GM19463 (cell line): ENCODE measurements around the gene CDK9.
"Not testable (repeated sequence)": the region's sequence is repeated elsewhere in the genome, so short reads cannot be mapped to it uniquely, and the experiment has no call there.

Source experiments
- ATAC-seq: cut with Tn5 transposase; IDR thresholded peaks from one replicate; pipeline ENCODE4 v1.9.1; 2021; ENCODE audit warnings: mild to moderate bottlenecking, moderate library complexity; ENCODE audit not compliant: unreplicated experiment

Gene CDK9

DNA sequence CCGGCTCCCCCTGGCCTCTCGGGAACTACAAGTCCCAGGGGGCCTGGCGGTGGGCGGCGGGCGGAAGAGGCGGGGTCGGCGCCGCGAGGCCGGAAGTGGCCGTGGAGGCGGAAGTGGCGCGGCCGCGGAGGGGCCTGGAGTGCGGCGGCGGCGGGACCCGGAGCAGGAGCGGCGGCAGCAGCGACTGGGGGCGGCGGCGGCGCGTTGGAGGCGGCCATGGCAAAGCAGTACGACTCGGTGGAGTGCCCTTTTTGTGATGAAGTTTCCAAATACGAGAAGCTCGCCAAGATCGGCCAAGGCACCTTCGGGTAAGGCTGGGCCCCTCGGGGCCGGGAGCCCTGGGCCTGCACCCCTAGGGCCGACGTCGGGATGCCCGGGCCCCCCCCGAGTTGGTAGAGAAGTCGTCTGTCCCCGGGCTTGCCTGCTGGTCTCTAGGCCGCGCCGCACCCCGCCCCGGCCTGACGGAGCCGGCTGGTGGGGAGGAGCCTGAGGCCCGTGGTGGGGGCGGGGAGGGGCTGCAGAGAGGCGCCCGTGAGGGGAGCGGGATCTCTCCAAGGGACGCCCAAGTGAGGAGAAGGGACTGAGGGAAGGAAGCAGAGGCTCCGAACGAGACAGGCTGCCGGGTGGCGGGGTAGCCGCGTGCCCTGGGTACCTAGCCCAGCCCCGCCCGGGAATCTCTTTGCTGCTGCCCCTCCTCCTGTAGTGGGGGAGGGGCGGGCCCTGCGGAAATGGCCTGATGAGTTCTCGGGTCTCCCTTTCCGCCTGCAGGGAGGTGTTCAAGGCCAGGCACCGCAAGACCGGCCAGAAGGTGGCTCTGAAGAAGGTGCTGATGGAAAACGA, at the start of gene CDK9:
Gene CDK9 (plus strand): TSS at position 102 of the 840 bp plus-strand sequence. CDS start 115 bp downstream, at position 217.
- ATAC-seq = peak; percentile 61

DNA sequence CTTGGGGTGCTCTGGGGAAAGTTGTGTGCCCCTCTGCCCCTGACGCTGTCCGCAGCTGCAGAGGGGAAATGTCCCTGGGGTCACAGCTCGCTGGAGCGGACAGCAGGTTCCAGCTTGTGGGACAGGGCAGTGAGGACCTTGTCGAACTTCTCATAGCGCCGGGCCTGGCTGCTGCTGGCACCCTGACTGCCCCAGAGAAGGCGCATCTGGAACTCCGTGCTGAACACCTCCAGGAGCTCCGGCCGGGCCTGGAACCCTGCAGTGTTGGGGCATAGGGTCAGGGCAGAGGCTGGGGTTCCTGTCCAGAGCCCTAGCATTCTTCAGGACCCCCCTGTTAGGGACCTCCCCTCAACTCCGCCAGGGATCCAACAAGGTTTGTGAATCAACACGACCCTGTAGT, 47.2 kb upstream of the CDK9 start:
- ATAC-seq = no peak

DNA sequence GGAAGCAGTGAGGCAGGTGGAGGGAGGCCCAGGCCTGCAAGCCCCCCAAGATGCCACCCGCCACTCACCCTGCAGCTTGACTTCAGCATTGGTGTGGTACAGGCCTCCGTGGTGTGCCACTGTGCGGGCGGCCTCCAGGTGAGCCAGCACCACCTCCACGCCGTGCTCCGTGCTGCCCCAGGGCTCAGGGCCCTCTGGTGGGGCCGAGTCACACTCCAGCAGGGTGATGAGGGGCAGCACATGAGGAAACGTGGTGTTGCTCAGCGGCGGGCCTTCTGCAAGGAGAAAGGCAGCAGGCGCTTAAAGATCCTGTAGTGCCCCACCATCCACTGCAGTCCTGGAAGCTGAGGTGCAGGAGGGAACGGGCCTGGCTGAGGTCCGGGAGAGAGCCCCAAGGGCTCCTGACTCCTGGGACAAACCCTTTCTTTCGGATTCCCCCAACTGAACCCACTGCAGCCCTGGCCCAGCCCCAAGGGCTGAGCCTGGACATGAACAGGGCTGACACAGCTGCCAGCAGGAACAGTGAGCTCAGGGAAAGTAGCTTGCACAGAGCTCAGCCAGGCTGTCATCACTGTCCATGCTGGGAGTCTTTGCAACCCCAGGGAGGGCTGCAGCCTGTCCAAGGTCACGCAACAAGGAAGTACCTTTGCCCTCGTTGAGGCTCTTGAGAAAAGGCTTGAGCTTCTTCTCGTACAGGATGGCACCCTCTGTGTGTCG, 46.1 kb upstream of the CDK9 start:
- no peak for ATAC-seq

DNA sequence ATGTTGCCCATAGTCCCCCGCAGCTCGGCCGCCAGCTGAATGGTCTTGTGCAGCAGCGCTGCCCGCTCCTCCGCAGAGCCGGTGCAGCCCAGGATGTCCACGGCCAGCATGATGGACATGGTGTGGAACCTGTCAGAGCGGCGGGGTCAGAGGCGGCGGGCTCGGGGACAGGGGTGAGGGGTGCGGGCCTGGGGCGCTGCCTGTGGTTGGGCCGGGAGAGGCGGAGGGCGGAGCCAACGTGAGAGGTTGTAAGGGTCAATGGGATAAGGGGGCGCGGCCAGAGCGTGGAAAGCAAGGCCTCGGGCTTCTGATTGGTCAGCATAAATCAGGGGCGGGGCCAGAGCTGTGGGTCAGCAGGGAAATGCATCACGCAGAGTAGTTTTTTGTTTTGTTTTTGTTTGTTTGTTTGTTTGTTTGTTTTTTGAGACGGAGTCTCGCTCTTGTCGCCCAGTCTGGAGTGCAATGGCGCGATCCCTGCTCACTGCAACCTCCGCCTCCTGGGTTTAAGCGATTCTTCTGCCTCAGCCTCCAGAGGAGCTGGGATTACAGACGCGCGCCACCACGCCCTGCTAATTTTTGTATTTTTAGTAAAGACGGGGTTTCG, 43.9 kb upstream of the CDK9 start:
- ATAC-seq = no peak

DNA sequence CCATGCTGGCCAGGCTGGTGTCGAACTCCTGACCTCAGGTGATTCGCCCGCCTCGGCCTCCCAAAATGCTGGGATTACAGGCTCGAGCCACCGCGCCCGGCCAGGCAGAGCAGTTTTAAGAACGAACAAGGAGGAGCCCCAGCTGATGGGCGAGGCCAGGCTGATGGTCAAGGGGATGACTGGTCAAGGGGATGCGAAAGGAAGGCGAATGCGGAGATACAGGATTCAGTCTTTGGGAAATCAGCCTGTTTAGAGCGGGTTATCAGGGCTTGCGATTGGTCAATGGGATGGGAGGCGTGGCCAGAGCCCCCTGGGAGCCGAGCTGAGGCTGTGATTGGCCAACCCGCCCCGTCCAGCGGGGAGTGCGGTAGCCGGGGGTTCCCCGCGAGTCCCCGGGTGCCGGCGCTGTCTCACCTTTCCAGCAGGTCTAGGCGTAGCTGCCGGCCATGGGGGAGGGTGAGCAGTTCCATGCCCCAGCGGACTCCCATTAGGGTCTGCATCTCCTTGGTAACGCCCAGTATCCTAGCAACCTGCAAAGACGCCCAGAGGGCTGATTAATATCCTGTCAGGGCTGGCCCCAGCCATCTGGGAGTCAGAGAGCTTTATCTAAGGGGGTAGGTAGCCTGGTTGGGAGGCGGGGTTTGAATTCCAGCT, 43.3 kb upstream of the CDK9 start:
- no peak for ATAC-seq

DNA sequence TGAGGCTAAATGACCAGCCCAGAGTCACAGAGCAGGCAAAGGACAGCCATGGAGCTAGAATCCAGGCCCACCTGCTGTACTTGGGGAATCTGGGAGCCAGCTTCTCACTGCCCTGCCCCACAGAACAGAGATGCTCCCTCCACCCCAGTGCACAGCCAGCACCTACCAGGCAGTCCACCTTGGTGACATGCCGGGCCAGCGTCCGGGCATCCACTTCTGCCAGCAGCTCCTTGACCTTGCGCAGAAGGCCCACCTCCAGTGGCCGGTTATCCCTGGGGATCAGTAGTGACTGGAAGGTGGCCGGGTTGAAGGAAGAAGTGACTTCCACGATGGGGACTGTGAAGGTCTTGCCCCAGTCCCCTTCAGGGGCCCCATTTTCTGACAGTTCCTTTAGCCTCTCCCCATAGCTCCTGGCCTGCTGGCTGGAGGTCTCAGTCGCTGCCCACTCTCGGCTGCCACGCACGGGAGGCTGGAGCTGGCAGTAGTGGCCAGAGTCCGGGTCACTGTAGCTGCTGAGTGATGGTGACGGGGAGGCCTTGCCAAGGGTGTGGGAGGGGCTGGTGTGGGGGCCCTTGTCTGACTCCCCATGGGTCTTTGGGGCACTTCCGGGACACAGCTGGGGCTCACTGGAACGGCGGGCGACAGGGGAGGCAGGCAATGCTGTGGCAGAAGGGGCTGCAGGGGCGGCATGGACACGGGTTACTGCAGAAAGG, 41.3 kb upstream of the CDK9 start:
- ATAC-seq = no peak

DNA sequence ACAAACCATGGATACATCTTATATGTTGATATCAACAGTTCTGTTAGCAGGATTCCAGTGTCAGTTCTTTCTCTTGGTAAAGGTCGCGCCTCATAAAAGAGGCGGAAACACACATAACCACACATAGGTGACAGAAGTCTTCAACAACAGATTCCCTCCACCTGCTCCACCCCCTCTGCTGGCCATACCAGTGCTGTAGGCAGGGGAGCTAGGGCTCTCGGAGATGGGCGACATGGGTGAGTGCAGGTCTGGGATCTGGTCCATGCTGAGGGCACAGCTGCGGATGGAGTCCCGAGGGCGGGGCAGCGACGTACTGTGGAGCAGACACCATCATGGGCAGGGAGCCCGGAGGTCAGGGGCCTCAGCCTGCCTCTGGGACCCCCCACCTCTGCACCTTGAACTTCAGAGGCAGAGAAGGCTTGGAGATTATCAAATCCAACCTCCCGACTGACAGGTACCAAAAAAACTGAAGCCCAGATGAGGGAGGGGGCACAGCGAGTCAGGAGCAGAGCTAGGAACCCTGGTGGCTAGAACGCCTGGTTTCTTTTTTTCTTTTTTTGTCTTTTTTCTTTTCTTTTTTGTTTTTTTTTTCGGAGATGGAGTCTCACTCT, 38.8 kb upstream of the CDK9 start:
- no peak for ATAC-seq

DNA sequence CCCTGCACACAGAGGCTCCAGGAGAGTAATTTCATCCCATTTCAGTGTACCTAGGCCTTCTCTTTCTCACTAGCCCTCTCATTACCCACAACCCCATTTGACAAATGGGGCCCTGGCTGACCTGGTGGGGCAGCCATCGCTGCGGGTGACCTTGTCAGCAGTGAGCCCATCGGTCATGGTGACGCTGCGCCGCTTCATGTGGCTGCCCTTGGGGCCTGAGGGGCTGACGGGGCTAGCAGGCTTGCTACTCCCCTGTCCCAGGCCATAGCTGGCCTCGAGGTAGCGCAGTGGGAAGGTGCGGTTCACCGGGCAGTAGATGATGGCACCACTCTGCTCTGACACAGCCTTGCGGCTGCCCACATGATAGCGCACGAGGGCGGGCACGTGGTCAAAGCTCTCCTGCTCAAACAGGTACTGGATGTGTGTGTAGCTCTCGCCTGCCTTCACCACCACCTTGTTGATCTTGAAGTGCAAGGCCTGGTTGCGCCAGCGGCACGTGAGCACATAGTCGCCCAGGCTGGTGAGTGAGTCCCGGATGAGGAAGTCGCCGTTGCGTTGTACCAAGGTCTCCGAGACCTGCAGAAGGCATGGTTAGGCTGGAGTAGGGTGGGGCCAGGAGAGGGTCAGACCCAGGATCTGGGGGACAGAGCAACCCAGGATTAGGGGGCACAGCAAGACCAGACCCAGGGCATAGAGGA, 36.6 kb upstream of the CDK9 start:
- ATAC-seq = no peak

DNA sequence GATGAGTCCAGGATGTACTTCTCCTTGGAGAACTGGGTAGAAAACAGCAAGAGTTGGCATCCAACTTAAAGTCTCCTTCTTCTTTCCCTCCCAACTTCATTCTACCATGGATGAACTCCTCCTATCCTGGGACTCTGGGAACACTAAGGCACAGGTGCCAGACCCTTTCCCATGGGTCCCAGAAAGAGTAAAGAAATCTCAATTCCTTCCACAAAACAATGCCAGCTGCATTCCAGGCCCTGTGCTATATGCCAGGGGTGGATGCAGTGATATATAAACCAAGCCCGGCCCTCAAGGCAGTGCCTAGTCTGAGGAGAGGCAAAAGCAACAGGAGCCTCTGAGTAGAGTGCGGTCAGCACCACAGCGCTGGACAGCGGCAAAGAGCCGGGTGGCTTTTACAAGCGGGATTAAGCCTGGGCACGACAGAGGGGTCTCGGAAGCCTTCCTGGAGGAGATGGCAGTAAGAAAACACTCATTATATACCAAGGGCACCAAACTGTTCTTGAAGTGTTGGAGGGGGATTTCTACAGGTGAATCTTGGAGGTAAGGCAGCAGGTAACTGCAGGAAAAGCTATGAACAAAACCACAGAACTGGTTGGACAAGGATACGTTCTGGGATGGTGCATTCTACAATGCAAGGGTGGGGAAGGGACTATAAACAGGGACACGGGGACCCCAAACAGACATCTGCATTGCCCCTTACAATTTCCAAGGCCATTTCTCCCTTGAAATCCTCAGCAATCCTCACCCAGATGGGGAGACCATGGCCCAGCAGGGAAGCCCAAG, 34.4 kb upstream of the CDK9 start:
- no peak for ATAC-seq

DNA sequence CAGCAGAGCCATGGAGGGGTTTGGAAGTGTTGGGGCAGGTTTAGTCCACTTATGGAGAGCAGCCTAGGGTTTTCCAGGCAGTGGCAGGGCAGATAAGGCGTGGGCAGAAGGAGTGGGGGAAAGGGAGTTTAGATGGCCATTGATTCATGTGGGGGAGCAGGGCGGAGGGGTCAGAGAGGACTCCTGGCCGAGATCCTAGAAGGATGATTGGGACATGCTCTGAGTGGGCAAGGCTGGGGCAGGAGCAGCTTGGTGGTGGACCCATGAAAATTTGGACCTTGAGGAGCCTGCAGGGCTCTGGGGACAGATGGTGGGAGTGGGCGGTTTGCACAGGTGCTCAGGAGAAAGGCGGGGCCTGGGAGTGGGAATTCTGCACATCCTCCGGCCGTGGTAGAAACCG, 32.7 kb upstream of the CDK9 start:
- no peak for ATAC-seq

DNA sequence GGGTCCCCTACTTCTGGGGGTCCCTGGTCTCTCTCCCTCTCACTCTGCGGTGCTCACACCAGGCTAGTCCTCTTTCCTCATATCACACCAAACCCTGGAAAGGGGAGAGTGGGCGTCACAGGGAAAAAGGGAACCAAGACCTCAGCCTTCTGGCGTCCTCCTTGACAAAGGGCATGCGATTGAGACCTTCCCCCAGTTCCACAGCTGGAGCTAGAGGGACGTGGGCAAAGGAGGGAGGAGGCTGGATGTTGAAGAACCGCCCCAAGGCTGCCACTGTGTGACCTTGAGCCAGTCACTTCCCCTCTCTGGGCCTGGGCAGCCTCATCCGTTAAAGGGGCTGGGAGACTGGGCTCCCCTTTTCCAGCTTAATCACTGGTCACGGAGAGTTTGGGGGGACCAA, 32.2 kb upstream of the CDK9 start:
- ATAC-seq = no peak

DNA sequence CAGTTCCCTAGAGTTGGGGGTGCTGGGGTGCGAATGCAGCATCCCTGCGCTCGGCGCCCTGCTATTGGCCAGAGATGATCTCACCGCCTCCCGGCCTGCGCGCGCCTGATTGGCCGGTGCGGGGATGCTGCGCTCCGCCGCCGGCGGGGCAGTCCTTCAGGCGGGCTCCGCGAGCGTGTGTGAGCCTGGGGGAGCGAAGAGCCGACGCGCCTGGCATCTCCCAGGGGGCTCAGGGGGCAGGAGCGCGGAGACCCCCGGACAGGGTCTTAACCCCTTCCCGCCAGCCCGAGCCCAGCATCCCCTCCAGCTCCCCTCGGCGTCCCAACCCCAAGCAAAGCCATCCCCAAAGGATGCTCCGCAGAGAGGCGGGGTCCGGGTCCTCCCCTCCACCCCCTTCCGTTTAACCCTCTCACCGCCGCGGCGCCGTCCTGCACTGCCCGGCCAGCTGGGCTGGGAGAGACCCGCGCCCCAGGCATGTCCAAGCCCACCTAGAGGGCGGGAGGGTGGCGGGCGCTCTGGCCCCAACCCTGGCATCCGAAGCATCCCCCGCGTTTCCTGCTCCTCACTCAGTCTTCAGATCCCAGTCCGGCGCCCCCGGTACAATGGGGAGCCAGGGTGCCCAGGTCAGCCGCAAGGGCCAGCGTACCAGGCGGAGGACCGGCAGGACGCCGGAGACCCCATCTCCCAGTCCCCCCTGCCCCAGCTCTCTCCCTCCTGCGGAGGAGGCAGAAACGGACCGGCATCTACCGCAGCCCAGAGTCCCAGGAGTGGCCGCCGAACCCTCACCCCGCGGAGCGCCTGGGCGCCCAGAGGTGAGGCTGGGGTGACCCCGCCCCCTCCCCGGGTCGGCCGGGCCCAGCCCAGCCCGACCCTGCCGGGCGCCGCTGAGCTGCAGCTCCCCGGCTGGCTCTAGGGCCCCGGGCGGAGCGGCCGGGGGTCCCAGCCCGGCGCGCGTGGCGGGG, 31.5 kb upstream of the CDK9 start:
- no peak for ATAC-seq

DNA sequence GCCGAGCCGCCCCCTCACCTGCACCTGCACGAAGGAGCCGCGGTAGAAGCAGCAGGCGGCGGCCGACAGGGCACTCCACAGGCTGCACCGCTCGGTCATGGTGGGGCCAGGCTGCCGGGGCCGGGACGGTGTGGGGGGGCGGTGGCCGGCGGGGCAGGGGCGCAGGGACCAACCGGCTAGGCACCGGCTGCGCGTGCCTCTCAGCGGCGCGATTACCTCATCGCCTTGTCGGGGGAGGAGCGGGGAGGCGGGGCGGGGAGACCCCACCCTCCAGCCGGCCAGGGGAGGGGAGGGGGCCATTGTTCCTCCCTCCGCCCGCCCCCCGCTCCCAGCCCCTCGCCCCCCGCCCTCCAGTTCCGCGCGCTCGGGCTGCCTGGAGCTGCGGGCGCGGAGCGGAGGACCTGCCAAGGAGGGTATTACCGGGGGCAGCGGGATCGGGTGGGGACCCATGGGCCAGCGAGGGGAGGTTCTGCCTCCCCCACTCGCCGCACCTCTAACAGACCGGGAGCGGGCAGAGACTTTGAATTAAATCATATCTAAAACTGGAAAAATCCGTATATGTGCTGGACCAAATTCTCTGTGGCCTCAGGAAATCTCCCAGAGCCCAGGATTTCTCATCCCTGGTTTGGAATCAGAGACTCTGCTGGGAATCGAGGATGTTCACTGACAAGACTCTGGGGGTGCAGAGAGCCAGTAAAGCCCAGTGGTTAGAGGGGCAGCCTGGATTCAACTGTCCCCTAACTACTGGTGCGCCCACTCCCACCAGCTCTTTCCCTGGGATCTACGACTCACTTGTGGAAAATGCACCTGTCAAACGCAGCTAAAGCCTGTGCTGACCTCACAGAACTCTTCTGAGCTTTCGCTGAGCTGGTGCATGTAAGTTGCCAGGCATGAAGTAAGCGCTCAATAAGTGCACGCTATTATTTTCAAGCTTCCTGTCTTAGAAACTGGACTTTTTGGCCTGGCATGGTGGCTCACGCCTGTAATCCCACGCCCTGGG, 30.5 kb upstream of the CDK9 start:
- no peak for ATAC-seq

DNA sequence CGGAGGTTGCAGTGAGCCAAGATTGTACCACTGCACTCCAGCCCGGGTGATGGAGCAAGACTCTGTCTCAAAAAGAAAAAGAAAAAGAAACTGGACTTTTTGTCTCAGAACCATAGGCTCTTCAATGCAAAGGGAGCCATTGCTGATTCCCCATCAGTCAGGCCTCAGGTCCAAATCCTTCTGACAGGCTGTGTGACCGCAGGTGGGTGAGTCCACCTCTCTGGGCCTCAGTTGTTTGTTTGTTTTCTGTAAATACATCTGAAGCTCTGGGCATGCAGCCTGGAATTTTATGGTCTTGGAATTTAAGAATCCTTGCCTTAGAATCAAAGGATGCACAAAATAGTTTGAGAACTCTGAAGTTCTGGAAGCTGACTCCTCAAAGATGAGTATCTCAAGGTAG, 29.6 kb upstream of the CDK9 start:
- no peak for ATAC-seq

DNA sequence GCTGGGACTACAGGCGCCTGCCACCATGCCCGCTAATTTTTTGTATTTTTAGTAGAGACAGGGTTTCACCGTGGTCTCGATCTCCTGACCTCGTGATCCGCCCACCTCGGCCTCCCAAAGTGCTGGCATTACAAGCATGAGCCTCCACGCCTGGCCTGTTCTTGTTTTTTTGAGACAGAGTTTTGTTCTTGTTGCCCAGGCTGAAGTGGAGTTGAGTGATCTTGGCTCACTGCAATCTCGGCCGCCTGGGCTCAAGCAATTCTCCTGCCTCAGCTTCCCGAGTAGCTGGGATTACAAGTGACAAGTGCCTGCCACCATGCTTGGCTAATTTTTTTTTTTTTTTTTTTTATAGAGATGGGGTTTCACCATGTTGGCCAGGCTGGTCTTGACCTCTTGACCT, 29.1 kb upstream of the CDK9 start:
- ATAC-seq = not testable (repeated sequence)

DNA sequence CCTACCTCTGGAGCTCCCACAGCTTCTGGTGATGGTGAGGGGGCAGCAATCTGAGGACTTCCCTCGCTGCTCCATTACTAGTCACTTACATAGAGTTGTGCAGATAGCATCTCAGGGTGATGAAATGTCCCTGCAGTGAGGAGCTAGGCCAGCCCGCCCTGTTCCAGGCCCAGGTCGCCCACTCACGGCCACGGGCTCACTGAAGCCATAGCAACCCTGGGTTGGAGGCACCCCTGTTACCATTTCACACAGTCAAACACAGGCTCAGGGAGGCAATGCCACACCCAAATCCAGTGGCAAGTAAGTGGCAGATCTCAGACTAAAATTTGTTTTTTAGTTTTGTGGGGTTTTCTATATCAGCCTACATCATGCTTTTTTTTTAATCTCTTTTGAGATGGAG, 27.0 kb upstream of the CDK9 start:
- no peak for ATAC-seq

DNA sequence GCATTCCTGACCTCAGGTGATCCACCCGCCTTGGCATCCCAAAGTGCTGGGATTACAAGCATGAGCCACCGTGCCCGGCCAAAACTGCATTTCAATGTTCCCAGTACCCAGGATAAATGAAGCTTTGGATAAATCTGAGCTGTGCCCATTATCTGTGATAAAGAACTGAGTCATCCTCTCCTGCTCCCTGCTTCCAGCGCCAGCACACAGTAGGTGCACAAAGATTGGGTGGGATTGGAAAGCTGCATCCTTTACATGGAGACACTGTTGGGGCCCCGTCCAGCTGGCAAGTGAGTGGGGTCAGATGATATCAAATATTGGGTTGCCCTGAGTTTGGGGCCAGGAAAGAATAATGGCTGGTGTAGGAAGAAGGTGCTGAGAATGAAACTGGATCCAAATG, 24.8 kb upstream of the CDK9 start:
- no peak for ATAC-seq
